NCI-H748 (cell line): ENCODE data around the gene ATXN7L1.

ENCODE experiments used
- DNase-seq: peaks from one replicate; lab custom pipeline; 2025; ENCODE audit not compliant: unreplicated experiment; lab: John Stamatoyannopoulos, UW

Gene ATXN7L1

GRCh38 chr7:105678811-105679495, 197.4 kb downstream of the ATXN7L1 start:
- no peak for DNase-seq

GRCh38 chr7:105677817-105678573, 198.4 kb downstream of the ATXN7L1 start:
- DNase-seq, result peak; percentile 38

GRCh38 chr7:105677410-105677730, 199.0 kb downstream of the ATXN7L1 start:
- peak; percentile 84 for DNase-seq

GRCh38 chr7:105675934-105676371, 200.4 kb downstream of the ATXN7L1 start:
- peak; percentile 81 for DNase-seq

- no peak for DNase-seq
Observed at GRCh38 chr7:105674200-105674920, 202.0 kb downstream of the ATXN7L1 start.

- peak; percentile 79 for DNase-seq
Observed at GRCh38 chr7:105673367-105674084, 202.9 kb downstream of the ATXN7L1 start.

- peak; percentile 64 for DNase-seq
Observed at GRCh38 chr7:105672801-105673200, 203.6 kb downstream of the ATXN7L1 start.

- DNase-seq, result no peak
Observed at GRCh38 chr7:105666324-105666723, 210.1 kb downstream of the ATXN7L1 start.

- DNase-seq, result no peak
Observed at GRCh38 chr7:105665684-105666083, 210.7 kb downstream of the ATXN7L1 start.

GRCh38 chr7:105664816-105665525, 211.4 kb downstream of the ATXN7L1 start:
- peak; percentile 91 for DNase-seq

GRCh38 chr7:105662998-105663397, 213.4 kb downstream of the ATXN7L1 start:
- DNase-seq, result peak; percentile 19

GRCh38 chr7:105661625-105662024, 214.8 kb downstream of the ATXN7L1 start:
- no peak for DNase-seq

- peak; percentile 34 for DNase-seq
Observed at GRCh38 chr7:105656922-105657521, 219.4 kb downstream of the ATXN7L1 start.

- DNase-seq, result no peak
Observed at GRCh38 chr7:105655500-105656380, 220.7 kb downstream of the ATXN7L1 start.

GRCh38 chr7:105655067-105655466, 221.3 kb downstream of the ATXN7L1 start:
- no peak for DNase-seq

GRCh38 chr7:105654095-105654686, 222.2 kb downstream of the ATXN7L1 start:
- no peak for DNase-seq

GRCh38 chr7:105653441-105654005, 222.9 kb downstream of the ATXN7L1 start:
- DNase-seq, result no peak

- DNase-seq, result peak; percentile 75
Observed at GRCh38 chr7:105652359-105652993, 223.9 kb downstream of the ATXN7L1 start.
